Gastroesophageal sphincter (tissue), 3 donors: ENCODE data around the gene SMYD2.

Experiments
- CTCF ChIP-seq, 4 experiments: fragments of 200-600 bp in 2 of 4; fragments of 450-650 bp in 2 of 4; sonication (generic) in 1 of 4; IDR thresholded peaks; one replicate each; pipeline ENCODE4 v1.5.1; 2017 to 2019; ENCODE audit warnings: antibody characterized with exemption in 4 of 4, mild to moderate bottlenecking in 2 of 4, moderate library complexity in 2 of 4
- EP300 ChIP-seq: sonication (generic); formaldehyde crosslinking; IDR thresholded peaks from one replicate; pipeline ENCODE4 v1.6.1; 2017; ENCODE audit warnings: antibody characterized with exemption, mild to moderate bottlenecking
- POLR2A ChIP-seq, 2 donors: fragments of 450-650 bp; IDR thresholded peaks; one replicate each; pipeline ENCODE4 v1.6.1; 2017; ENCODE audit warnings: antibody characterized with exemption in 2 of 2, mild to moderate bottlenecking in 2 of 2, moderate library complexity in 1 of 2
- POLR2AphosphoS5 ChIP-seq: sonication (generic); formaldehyde crosslinking; IDR thresholded peaks from one replicate; pipeline ENCODE4 v1.6.1; 2017; ENCODE audit warnings: antibody characterized with exemption

GRCh38 chr1:214331827-214332423, 51.0 kb downstream of the SMYD2 start:
- TF ChIP-seq CTCF (IDR thresholded peaks at IDR 0.05) (peak; percentile 42 to 74 (median 56)), POLR2A (IDR thresholded peaks at IDR 0.05) (no peak), POLR2AphosphoS5 (no peak), EP300 (no peak)
